ENCODE results near the gene FAM111A. TPM values are rescaled to one million over a fixed set of nuclear protein-coding genes. Genes with fewer than 3 reads are reported as not detected.

FAM111A gene
- total and polyA plus RNA-seq, 10 donors, result 28.3 to 130 (median 63.4) TPM

- intact Hi-C loops (cut with DNase I; ENCODE audit: low total_unique reads), result no loop called here
- H3K27ac ChIP-seq, result no peak overlapping the region
- TF ChIP-seq POLR2A (IDR thresholded peaks at IDR 0.05) (no peak), CTCF (IDR thresholded peaks at IDR 0.05 in 8 of 11, conservative IDR thresholded peaks at IDR 0.05 in 3 of 11) (no peak), POLR2AphosphoS5 (IDR thresholded peaks at IDR 0.05) (no peak)
Measured at GRCh38 chr11:59178402-59178801, 35.7 kb downstream of the FAM111A start.

DNA sequence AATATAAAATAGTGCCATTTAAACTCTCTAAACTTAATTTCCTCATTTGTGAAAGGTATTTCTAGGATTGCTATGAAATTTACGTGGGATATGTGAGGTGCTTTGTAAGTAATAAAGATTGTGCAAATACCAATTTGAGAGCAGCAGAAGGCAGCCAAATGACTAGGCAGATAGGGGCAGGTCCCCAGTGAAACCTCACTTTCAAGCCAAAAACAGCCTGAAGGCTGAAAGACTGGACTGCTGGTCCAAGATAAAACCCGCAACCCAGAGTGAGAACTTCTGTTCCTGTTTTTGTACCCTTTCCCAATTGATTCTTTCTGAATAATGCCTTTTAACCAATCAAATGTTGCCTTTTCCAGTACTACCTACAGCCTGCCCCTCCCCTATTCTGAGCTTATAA lies 36.5 kb downstream of the FAM111A start:
- no peak overlapping the region for H3K27ac ChIP-seq
- intact Hi-C loops (cut with DNase I; ENCODE audit: low total_unique reads), result no loop called here

More at GRCh38 chr11:59178402-59178801, 35.7 kb downstream of the FAM111A start:
- peaks cover 3 to 28% (median 13%) of the 10 kb centered on the region in 6 donors for H3K4me1 ChIP-seq
- peaks cover 0 to 13% (median 3%) of the 10 kb centered on the region in 8 donors for H3K9me3 ChIP-seq
- peaks cover 0 to 6% (median 0%) of the 10 kb centered on the region in 7 donors for H3K27me3 ChIP-seq (replicated peaks in 1 of 7)
- no peak for DNase-seq
- no peak overlapping the region for H3K4me3 ChIP-seq
- H3K36me3 ChIP-seq, result peaks cover 0 to 26% (median 13%) of the 10 kb centered on the region in 6 donors

GRCh38 chr11:59180168-59180776 lies 37.6 kb downstream of the FAM111A start:
- DNase-seq, result no peak
- Histone ChIP-seq H3K27ac (no peak overlapping the region), H3K9me3 (peaks cover 0 to 13% (median 3%) of the 10 kb centered on the region in 8 donors), H3K27me3 (replicated peaks in 1 of 7) (no peaks in the 10 kb centered on the region), H3K4me1 (peaks cover 0 to 25% (median 5%) of the 10 kb centered on the region in 6 donors), H3K36me3 (peaks cover 0 to 39% (median 13%) of the 10 kb centered on the region in 6 donors), H3K4me3 (no peak overlapping the region)
- TF ChIP-seq POLR2A (IDR thresholded peaks at IDR 0.05) (no peak), POLR2AphosphoS5 (IDR thresholded peaks at IDR 0.05) (no peak), CTCF (IDR thresholded peaks at IDR 0.05 in 8 of 11, conservative IDR thresholded peaks at IDR 0.05 in 3 of 11) (no peak)
- 63 to 92% (median 77%) methylated on average over 2 of the region's 2 CpGs for WGBS, 5 donors
- intact Hi-C loops (cut with DNase I; ENCODE audit: low total_unique reads), result no loop called here

More for the DNA sequence above, 36.5 kb downstream of the FAM111A start:
- WGBS, 5 donors, result 87 to 98% (median 93%) methylated on average over 2 of the region's 2 CpGs
- no peaks in the 10 kb centered on the region for H3K27me3 ChIP-seq (replicated peaks in 1 of 7)
- peaks cover 0 to 34% (median 13%) of the 10 kb centered on the region in 6 donors for H3K36me3 ChIP-seq
- no peak overlapping the region for H3K4me3 ChIP-seq
- no peak for DNase-seq
- H3K4me1 ChIP-seq, result peaks cover 0 to 26% (median 6%) of the 10 kb centered on the region in 6 donors
- no peak for TF ChIP-seq CTCF (IDR thresholded peaks at IDR 0.05 in 8 of 11, conservative IDR thresholded peaks at IDR 0.05 in 3 of 11)
- TF ChIP-seq POLR2A (IDR thresholded peaks at IDR 0.05), result no peak
- TF ChIP-seq POLR2AphosphoS5 (IDR thresholded peaks at IDR 0.05), result no peak
- peaks cover 0 to 13% (median 3%) of the 10 kb centered on the region in 8 donors for H3K9me3 ChIP-seq

DNA sequence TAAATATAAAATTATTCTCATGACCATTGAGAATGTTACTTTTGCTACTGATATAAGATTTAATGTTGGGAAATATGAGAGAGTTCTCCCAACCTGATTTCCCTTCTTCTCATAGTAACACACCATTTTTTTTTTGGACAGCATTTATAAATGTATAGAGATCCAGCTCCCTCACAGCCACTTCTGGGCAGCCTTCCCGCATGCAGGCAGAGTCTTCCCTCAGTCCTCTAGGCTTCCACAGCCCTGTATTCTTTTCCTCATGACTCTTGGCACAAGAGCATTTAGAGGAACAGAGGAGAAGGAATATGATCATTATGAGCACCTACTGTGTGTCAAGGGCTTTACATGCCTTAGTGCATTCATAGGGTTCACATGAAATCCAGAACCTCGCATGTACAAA lies 38.3 kb downstream of the FAM111A start:
- Histone ChIP-seq H3K9me3 (peaks cover 0 to 13% (median 3%) of the 10 kb centered on the region in 8 donors), H3K27ac (no peak overlapping the region), H3K36me3 (peaks cover 0 to 39% (median 13%) of the 10 kb centered on the region in 6 donors), H3K4me1 (peaks cover 0 to 26% (median 6%) of the 10 kb centered on the region in 6 donors), H3K4me3 (no peak overlapping the region), H3K27me3 (replicated peaks in 1 of 7) (no peaks in the 10 kb centered on the region)
- TF ChIP-seq CTCF (IDR thresholded peaks at IDR 0.05 in 8 of 11, conservative IDR thresholded peaks at IDR 0.05 in 3 of 11) (no peak), POLR2AphosphoS5 (IDR thresholded peaks at IDR 0.05) (no peak), POLR2A (IDR thresholded peaks at IDR 0.05) (no peak)
- WGBS, 5 donors, result 91 to 98% (median 95%) methylated on average over 2 of the region's 2 CpGs
- DNase-seq, result no peak
- intact Hi-C loops (cut with DNase I; ENCODE audit: low total_unique reads), result no loop called here
